Hepatocyte (in vitro differentiated cells): Measurements from ENCODE around the gene MMUT. TPM values are rescaled to one million over a fixed set of nuclear protein-coding genes. Genes with fewer than 3 reads are reported as not detected.

ENCODE experiments used
- DNase-seq: peaks from one replicate; pipeline ENCODE4 v3.0.0-alpha.2; 2016; ENCODE audit warnings: low spot score
- H2AFZ ChIP-seq: fragments of 200-600 bp; sonication (generic); 2 replicates; pipeline ENCODE4 v1.6.0; 2016; ENCODE audit warnings: antibody characterized with exemption, mild to moderate bottlenecking
- H3K27ac ChIP-seq: fragments of 200-600 bp; sonication (generic); 2 replicates; pipeline ENCODE4 v1.5.1; 2016; ENCODE audit warnings: mild to moderate bottlenecking
- H3K27me3 ChIP-seq: fragments of 200-600 bp; sonication (generic); 2 replicates; pipeline ENCODE4 v1.6.1; 2016
- H3K36me3 ChIP-seq: fragments of 200-600 bp; sonication (generic); replicated peaks from 2 replicates; pipeline ENCODE4 v1.5.1; 2016; ENCODE audit warnings: low read depth; ENCODE audit not compliant: insufficient read depth
- H3K4me1 ChIP-seq: fragments of 200-600 bp; sonication (generic); 2 replicates; pipeline ENCODE4 v1.5.1; 2016; ENCODE audit warnings: mild to moderate bottlenecking, moderate library complexity; ENCODE audit not compliant: insufficient read depth
- H3K4me2 ChIP-seq: fragments of 200-600 bp; sonication (generic); 2 replicates; pipeline ENCODE4 v1.6.0; 2016
- H3K4me3 ChIP-seq: fragments of 200-600 bp; sonication (generic); 2 replicates; pipeline ENCODE4 v1.5.1; 2016; ENCODE audit warnings: mild to moderate bottlenecking
- H3K79me2 ChIP-seq: fragments of 200-600 bp; sonication (generic); 2 replicates; pipeline ENCODE4 v1.6.0; 2017; ENCODE audit warnings: mild to moderate bottlenecking
- H3K9me2 ChIP-seq: fragments of 200-600 bp; sonication (generic); replicated peaks from 2 replicates; pipeline ENCODE4 v1.6.0; 2017; ENCODE audit warnings: mild to moderate bottlenecking; ENCODE audit not compliant: insufficient read depth
- H3K9me3 ChIP-seq: fragments of 200-600 bp; sonication (generic); 2 replicates; pipeline ENCODE4 v1.5.1; 2016; ENCODE audit warnings: low read depth, mild to moderate bottlenecking
- H4K20me1 ChIP-seq: fragments of 200-600 bp; sonication (generic); 2 replicates; pipeline ENCODE4 v1.6.0; 2016; ENCODE audit warnings: mild to moderate bottlenecking; ENCODE audit not compliant: insufficient read depth, poor library complexity, severe bottlenecking
- CTCF ChIP-seq: fragments of 200-600 bp; sonication (generic); IDR thresholded peaks from 2 replicates; pipeline ENCODE4 v1.5.1; 2016; ENCODE audit warnings: antibody characterized with exemption, mild to moderate bottlenecking; ENCODE audit not compliant: poor library complexity
- EZH2 ChIP-seq: fragments of 200-600 bp; sonication (generic); IDR thresholded peaks from 2 replicates; pipeline ENCODE4 v1.6.1; 2016; ENCODE audit warnings: antibody characterized with exemption, mild to moderate bottlenecking, borderline replicate concordance
- EZH2phosphoT487 ChIP-seq: fragments of 200-600 bp; sonication (generic); IDR thresholded peaks from one replicate; pipeline ENCODE4 v1.6.1; 2018; ENCODE audit warnings: antibody characterized with exemption, mild to moderate bottlenecking, low read depth, moderate library complexity; ENCODE audit not compliant: unreplicated experiment, severe bottlenecking
- WGBS: methylation state at CpG from one replicate; pipeline ENCODE4 v1.1.6; 2016; ENCODE audit warnings: low lambda C conversion rate; ENCODE audit errors: missing lambda C conversion rate; 5-methylcytosine and 5-hydroxymethylcytosine counted together
- polyA plus RNA-seq: library from polyadenylated mRNA; unstranded; fragments of >200 nt; fragmentation: Nextera tagmentation; extraction: Ambion mirVana; gene quantifications from 2 replicates; pipeline ENCODE4 v1.2.1, GENCODE V29; 2016
- total RNA-seq: library from RNA; depleted of rRNA; stranded (reverse); fragments of >200 nt; gene quantifications from 2 replicates; pipeline ENCODE4 v1.2.3, GENCODE V29; 2014

The MMUT gene
- total RNA-seq, result 33.0 and 35.3 TPM in 2 replicates
- polyA plus RNA-seq, result 21.0 and 27.9 TPM in 2 replicates

- Histone ChIP-seq H3K27ac (peak within 1 kb of the TSS; percentile 95), H4K20me1 (peaks cover 6% of the 10 kb centered on the region), H2AFZ (peak within 1 kb of the TSS; percentile 70), H3K9me2 (no peaks in the 10 kb centered on the region), H3K27me3 (no peaks in the 10 kb centered on the region), H3K4me2 (peak within 1 kb of the TSS; percentile 85), H3K4me3 (peak within 1 kb of the TSS; percentile 74), H3K36me3 (no peaks in the 10 kb centered on the region), H3K4me1 (no peaks in the 10 kb centered on the region), H3K9me3 (no peaks in the 10 kb centered on the region), H3K79me2 (peaks cover 74% of the 10 kb centered on the region)
- 1% methylated on average over 37 of the region's 37 CpGs for WGBS
- peak; percentile 97 for DNase-seq
- TF ChIP-seq CTCF, result no peak
- no peak for TF ChIP-seq EZH2
- no peak for TF ChIP-seq EZH2phosphoT487
These were observed at the start of gene MMUT, which contains the start of gene CENPQ for GRCh38 chr6:49462927-49463611. Gene MMUT, minus strand, starts transcription at chr6:49463253. Its CDS starts 3,787 bp downstream, at chr6:49459466. Gene CENPQ, plus strand, starts transcription at chr6:49463370. Its CDS starts 6,807 bp downstream, at chr6:49470177.

GRCh38 chr6:49509342-49509741, 46.3 kb upstream of the MMUT start:
- Histone ChIP-seq H4K20me1 (no peaks in the 10 kb centered on the region), H3K27me3 (no peaks in the 10 kb centered on the region), H3K4me3 (no peak overlapping the region), H3K79me2 (no peaks in the 10 kb centered on the region), H3K9me2 (no peaks in the 10 kb centered on the region), H3K9me3 (no peaks in the 10 kb centered on the region), H3K27ac (no peak overlapping the region), H3K4me2 (no peak overlapping the region), H3K36me3 (no peaks in the 10 kb centered on the region), H3K4me1 (peaks cover 5% of the 10 kb centered on the region), H2AFZ (no peak overlapping the region)
- no peak for DNase-seq
- TF ChIP-seq EZH2phosphoT487 (no peak), CTCF (no peak), EZH2 (no peak)
- WGBS, result 89% methylated on average over 3 of the region's 3 CpGs

GRCh38 chr6:49506569-49507111, 43.6 kb upstream of the MMUT start:
- Histone ChIP-seq H3K9me2 (no peaks in the 10 kb centered on the region), H3K9me3 (no peaks in the 10 kb centered on the region), H2AFZ (peak overlapping the region; percentile 5), H4K20me1 (no peaks in the 10 kb centered on the region), H3K27me3 (no peaks in the 10 kb centered on the region), H3K79me2 (no peaks in the 10 kb centered on the region), H3K4me3 (peak overlapping the region; percentile 17), H3K4me2 (peak overlapping the region; percentile 66), H3K27ac (peak overlapping the region; percentile 48), H3K4me1 (peaks cover 5% of the 10 kb centered on the region), H3K36me3 (no peaks in the 10 kb centered on the region)
- peak; percentile 24 for DNase-seq
- WGBS, result 51% methylated on average over 5 of the region's 5 CpGs
- TF ChIP-seq EZH2, result no peak
- no peak for TF ChIP-seq CTCF
- no peak for TF ChIP-seq EZH2phosphoT487
